Neural crest cell (in vitro differentiated cells): ENCODE data around the gene EVI5. TPM values are rescaled to one million over a fixed set of nuclear protein-coding genes. Genes with fewer than 3 reads are reported as not detected.

Experiments used
- DNase-seq: peaks from one replicate; pipeline ENCODE4 v3.0.0; 2021; ENCODE audit warnings: low read depth, mixed read lengths, low spot score
- H3K27ac Mint-ChIP-seq: one replicate; pipeline ENCODE4 v1.8.0; 2021; ENCODE audit warnings: mild to moderate bottlenecking, mixed read lengths; ENCODE audit not compliant: unreplicated experiment
- H3K27me3 Mint-ChIP-seq: 2 replicates; pipeline ENCODE4 v1.8.0; 2021; ENCODE audit warnings: low read depth, mild to moderate bottlenecking, mixed read lengths
- H3K36me3 Mint-ChIP-seq: 2 replicates; pipeline ENCODE4 v1.8.0; 2021; ENCODE audit warnings: low read depth, mild to moderate bottlenecking, mixed read lengths
- H3K4me1 Mint-ChIP-seq: 2 replicates; pipeline ENCODE4 v1.8.0; 2021; ENCODE audit warnings: mixed read lengths
- H3K4me3 Mint-ChIP-seq: one replicate; pipeline ENCODE4 v1.8.0; 2021; ENCODE audit warnings: mild to moderate bottlenecking, mixed read lengths
- H3K9me3 Mint-ChIP-seq: 2 replicates; pipeline ENCODE4 v1.8.0; 2021; ENCODE audit warnings: mixed read lengths
- total RNA-seq: library from RNA; stranded (reverse); gene quantifications from 2 replicates; pipeline ENCODE4 v1.2.1, GENCODE V29; 2021
- TF ChIP-seq, protein P1 (sequence below): fragments of 200-600 bp; sonication (generic); conservative IDR thresholded peaks from 2 replicates; pipeline ENCODE4 v1.5.0; 2021; ENCODE audit warnings: antibody characterized with exemption, mild to moderate bottlenecking

The EVI5 gene
- total RNA-seq, 1 donor from 2014 or later = 24.7 TPM

DNA sequence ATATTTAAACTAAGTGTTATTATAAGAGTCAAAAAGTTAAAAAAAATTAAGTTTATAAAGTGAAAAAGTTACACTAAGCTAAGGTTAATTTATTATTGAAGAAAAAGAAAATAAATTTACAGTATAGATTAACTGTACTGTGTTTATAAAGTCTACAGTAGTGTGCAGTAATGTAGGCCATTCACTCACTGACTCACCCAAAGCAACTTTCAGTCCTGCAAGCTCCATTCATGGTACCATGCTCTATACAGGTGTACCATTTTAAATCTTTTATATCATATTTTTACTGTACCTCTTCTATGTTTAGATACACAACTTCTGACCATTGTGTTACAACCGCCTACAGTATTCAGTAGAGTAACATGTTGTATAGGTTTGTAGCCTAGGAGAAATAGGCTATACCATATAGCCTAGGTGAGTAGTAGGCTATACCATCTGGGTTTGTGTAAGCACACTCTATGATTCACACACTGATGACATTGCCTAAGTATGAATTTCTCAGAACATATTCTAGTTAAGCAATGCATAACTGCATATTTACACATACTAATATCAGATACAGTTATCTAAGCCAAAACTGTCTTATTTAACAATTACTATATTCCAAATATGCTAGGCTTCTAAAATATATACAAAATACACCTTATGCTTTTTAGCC, 217.6 kb downstream of the EVI5 start:
- Mint-ChIP-seq H3K27ac (no peak overlapping the region), H3K36me3 (no peaks in the 10 kb centered on the region), H3K4me3 (no peak overlapping the region), H3K27me3 (no peaks in the 10 kb centered on the region), H3K9me3 (no peaks in the 10 kb centered on the region), H3K4me1 (no peaks in the 10 kb centered on the region)
- no peak for DNase-seq
- TF ChIP-seq, protein P1, sequence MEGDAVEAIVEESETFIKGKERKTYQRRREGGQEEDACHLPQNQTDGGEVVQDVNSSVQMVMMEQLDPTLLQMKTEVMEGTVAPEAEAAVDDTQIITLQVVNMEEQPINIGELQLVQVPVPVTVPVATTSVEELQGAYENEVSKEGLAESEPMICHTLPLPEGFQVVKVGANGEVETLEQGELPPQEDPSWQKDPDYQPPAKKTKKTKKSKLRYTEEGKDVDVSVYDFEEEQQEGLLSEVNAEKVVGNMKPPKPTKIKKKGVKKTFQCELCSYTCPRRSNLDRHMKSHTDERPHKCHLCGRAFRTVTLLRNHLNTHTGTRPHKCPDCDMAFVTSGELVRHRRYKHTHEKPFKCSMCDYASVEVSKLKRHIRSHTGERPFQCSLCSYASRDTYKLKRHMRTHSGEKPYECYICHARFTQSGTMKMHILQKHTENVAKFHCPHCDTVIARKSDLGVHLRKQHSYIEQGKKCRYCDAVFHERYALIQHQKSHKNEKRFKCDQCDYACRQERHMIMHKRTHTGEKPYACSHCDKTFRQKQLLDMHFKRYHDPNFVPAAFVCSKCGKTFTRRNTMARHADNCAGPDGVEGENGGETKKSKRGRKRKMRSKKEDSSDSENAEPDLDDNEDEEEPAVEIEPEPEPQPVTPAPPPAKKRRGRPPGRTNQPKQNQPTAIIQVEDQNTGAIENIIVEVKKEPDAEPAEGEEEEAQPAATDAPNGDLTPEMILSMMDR = no peak

DNA sequence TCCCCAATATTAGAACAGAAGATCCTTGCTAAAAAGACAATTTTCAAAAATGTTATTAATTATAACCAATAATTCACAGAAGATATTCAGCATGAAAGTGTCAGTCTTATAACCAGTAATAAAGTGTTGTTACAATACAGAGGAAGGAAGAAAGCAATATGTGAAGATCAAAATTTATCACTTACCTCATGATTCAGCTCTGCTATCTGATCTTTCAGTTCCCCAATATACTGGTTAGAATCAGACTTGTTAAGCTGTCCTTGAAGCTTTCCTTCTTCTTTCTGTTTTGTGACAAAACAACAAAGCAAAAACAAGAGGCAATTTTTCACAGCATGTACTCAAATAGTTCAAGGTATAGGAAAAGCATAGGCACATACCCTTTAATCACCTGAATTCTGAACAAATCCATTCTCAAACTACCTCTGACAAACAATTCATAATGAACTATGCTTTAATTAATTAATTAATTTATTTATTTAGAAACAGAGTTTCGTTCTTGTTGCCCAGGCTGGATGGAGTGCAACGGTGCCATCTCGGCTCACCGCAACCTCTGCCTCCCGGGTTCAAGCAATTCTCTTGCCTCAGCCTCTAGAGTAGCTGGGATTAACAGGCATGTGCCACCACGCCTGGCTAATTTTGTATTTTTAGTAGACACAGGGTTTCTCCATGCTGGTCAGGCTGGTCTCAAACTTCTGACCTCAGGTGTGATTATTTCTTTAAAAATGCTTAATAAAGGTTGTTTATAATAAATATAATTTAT, 221.3 kb downstream of the EVI5 start:
- Mint-ChIP-seq H3K27ac (no peak overlapping the region), H3K4me3 (no peak overlapping the region), H3K9me3 (no peaks in the 10 kb centered on the region), H3K36me3 (no peaks in the 10 kb centered on the region), H3K4me1 (no peaks in the 10 kb centered on the region), H3K27me3 (no peaks in the 10 kb centered on the region)
- TF ChIP-seq, protein P1 = no peak
- no peak for DNase-seq

DNA sequence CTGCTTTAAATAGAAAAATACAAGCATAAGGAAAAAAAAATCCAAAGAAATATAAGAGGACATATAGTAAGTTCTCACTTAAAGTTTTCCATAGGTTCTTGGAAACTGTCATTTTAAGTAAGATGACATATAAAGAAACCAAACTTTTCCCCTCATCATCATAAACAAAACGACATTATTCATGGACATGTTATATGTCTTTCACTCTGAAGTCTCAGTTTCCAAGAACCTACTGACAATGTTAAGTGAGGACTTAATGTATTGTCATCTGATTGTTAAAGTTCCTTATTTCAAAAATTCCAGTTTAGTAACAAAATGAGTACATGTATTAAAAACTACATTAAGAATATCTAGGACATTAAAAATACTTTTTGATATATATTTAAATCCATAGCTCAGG, 228.6 kb downstream of the EVI5 start:
- H3K9me3 Mint-ChIP-seq = peaks cover 4% of the 10 kb centered on the region
- H3K4me3 Mint-ChIP-seq = no peak overlapping the region
- peaks cover 5% of the 10 kb centered on the region for H3K36me3 Mint-ChIP-seq
- H3K27ac Mint-ChIP-seq = no peak overlapping the region
- TF ChIP-seq, protein P1 = no peak
- H3K4me1 Mint-ChIP-seq = no peaks in the 10 kb centered on the region
- H3K27me3 Mint-ChIP-seq = no peaks in the 10 kb centered on the region
- DNase-seq = no peak

DNA sequence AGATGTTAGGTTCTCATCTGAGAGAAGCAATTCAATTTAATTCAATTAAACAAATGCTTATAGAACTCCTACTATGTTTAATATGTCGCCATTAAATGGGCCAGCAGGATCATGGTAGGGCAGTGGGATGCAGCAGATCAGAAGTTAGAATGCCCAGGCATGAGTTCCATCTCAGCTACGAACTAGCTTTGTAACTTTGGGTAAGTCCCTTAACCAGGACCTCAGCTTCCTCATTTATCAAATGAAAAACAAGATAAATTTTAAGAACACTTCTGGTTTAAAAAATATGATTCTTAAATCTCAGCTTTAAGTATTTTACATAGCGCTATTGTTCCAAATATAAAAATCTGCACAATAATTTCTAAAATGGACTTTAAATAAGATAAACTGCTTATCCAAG, 230.7 kb downstream of the EVI5 start:
- TF ChIP-seq, protein P1 = no peak
- Mint-ChIP-seq H3K27me3 (no peaks in the 10 kb centered on the region), H3K27ac (no peak overlapping the region), H3K4me3 (no peak overlapping the region), H3K36me3 (peaks cover 8% of the 10 kb centered on the region), H3K4me1 (no peaks in the 10 kb centered on the region), H3K9me3 (peaks cover 4% of the 10 kb centered on the region)
- no peak for DNase-seq

DNA sequence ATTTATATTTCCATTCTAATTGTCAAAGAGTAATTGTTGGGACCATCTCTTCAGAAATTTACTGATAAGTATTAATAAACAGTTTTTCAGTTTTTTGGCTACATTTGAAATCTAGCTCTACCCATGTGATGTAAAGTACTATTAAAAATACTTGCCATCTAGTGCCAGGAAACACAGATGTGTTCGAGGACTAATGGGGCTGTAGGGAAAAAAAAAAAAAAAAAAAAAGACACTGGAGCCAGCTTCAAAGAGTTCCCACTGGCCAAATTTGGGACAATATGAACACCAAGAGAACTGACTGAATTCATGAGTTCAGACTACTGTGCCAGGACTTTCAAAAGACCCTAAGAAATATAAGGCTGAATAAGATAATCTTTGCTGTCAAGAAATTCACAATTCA, 233.0 kb downstream of the EVI5 start:
- no peak overlapping the region for H3K4me3 Mint-ChIP-seq
- H3K27ac Mint-ChIP-seq = no peak overlapping the region
- H3K4me1 Mint-ChIP-seq = no peaks in the 10 kb centered on the region
- H3K36me3 Mint-ChIP-seq = peaks cover 8% of the 10 kb centered on the region
- TF ChIP-seq, protein P1 = no peak
- no peaks in the 10 kb centered on the region for H3K9me3 Mint-ChIP-seq
- H3K27me3 Mint-ChIP-seq = no peaks in the 10 kb centered on the region
- no peak for DNase-seq
